Endodermal cell (in vitro differentiated cells): ENCODE results near the gene CHTOP. TPM values are rescaled to one million over a fixed set of nuclear protein-coding genes. Genes with fewer than 3 reads are reported as not detected.

ENCODE experiments used
- DNase-seq: peaks from one replicate; pipeline ENCODE4 v3.0.0-alpha.2; 2017
- H3K27ac ChIP-seq: 2 replicates; pipeline ENCODE4 v1.5.1; 2013; ENCODE audit warnings: mild to moderate bottlenecking, low read depth, low read length, moderate library complexity
- H3K27me3 ChIP-seq: 2 replicates; pipeline ENCODE4 v1.6.1; 2013; ENCODE audit warnings: mild to moderate bottlenecking, low read length, moderate library complexity; ENCODE audit not compliant: insufficient read depth, control insufficient read depth, poor library complexity, severe bottlenecking
- H3K36me3 ChIP-seq: 2 replicates; pipeline ENCODE4 v1.7.0; 2013; ENCODE audit warnings: mild to moderate bottlenecking, low read length, moderate library complexity; ENCODE audit not compliant: control insufficient read depth, insufficient read depth
- H3K4me1 ChIP-seq: one replicate; pipeline ENCODE4 v1.7.0; 2013; ENCODE audit warnings: low read length; ENCODE audit not compliant: control insufficient read depth, insufficient read depth
- H3K4me3 ChIP-seq: 2 replicates; pipeline ENCODE4 v1.5.1; 2013; ENCODE audit warnings: mild to moderate bottlenecking, low read length, moderate library complexity
- H3K9ac ChIP-seq: 2 replicates; pipeline ENCODE4 v1.6.1; 2013; ENCODE audit warnings: mild to moderate bottlenecking, low read length, moderate library complexity; ENCODE audit not compliant: poor library complexity, severe bottlenecking; ENCODE audit errors: extremely low read depth
- H3K9me3 ChIP-seq: 2 replicates; pipeline ENCODE4 v1.6.1; 2013; ENCODE audit warnings: mild to moderate bottlenecking, low read length, moderate library complexity; ENCODE audit not compliant: control insufficient read depth
- H3K27ac Mint-ChIP-seq: 2 replicates; pipeline ENCODE4 v1.8.0; 2020; ENCODE audit warnings: mixed read lengths
- H3K27me3 Mint-ChIP-seq: 2 replicates; pipeline ENCODE4 v1.8.0; 2021; ENCODE audit warnings: mild to moderate bottlenecking, mixed read lengths; ENCODE audit not compliant: insufficient read depth
- H3K36me3 Mint-ChIP-seq: 2 replicates; pipeline ENCODE4 v1.8.0; 2020; ENCODE audit warnings: low read depth, mixed read lengths
- H3K4me1 Mint-ChIP-seq: 2 replicates; pipeline ENCODE4 v1.8.0; 2020; ENCODE audit warnings: mixed read lengths
- H3K4me3 Mint-ChIP-seq: 2 replicates; pipeline ENCODE4 v1.8.0; 2020; ENCODE audit warnings: mild to moderate bottlenecking, moderate library complexity, mixed read lengths
- H3K9me3 Mint-ChIP-seq: 2 replicates; pipeline ENCODE4 v1.8.0; 2020; ENCODE audit warnings: mild to moderate bottlenecking, mixed read lengths
- WGBS, 2 experiments: methylation state at CpG; one replicate each; pipeline versions ENCODE4 v1.1.5 to v1.1.7; 2013; ENCODE audit warnings: missing lambda C conversion rate in 2 of 2, mixed read lengths in 1 of 2; ENCODE audit not compliant: insufficient coverage in 1 of 2, insufficient read length in 1 of 2; 5-methylcytosine and 5-hydroxymethylcytosine counted together
- total RNA-seq, 2 donors: library from RNA; stranded (reverse); fragmentation: NEBNext Ultra II Directional in 1 of 2; extraction: Animal tissue kit (Norgen Biotek cat#: 25700) in 1 of 2; gene quantifications; 2 replicates in 1 of 2; 3 replicates in 1 of 2; pipeline ENCODE4 v1.2.1, GENCODE V29; 2021
- TF ChIP-seq, protein P1 (sequence below): fragments of 200-600 bp; sonication (generic); conservative IDR thresholded peaks from 2 replicates; pipeline ENCODE4 v1.5.0; 2021; ENCODE audit warnings: antibody characterized with exemption, mild to moderate bottlenecking

Gene CHTOP
- total RNA-seq, 2 donors from 2014 or later: 98.4 to 117 TPM

DNA sequence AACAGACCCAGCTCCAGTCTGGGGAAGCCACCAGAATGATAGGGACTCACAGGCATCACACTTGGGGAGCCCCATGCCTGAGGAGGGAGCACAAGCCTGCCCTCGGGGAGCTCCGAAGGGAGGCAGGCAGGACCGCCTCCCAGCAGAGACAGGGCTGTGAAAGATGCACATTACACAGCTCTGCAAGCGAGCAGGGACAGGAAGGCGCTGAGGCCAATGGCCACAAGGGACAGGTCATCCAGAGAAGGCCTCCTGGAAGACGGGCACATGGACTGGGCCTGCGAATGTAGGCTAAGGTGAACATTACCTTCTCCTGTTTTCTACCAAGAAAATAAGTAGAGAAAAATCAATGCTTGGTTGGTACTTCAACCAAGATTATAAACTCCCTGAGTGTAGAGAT is 48.9 kb downstream of the CHTOP start:
- H3K9ac ChIP-seq: no peak overlapping the region
- no peak overlapping the region for H3K4me3 ChIP-seq
- H3K9me3 ChIP-seq: no peaks in the 10 kb centered on the region
- H3K27ac ChIP-seq: no peak overlapping the region
- Mint-ChIP-seq H3K4me3 (no peak overlapping the region), H3K36me3 (no peaks in the 10 kb centered on the region), H3K27ac (no peak overlapping the region), H3K27me3 (peaks cover 37% of the 10 kb centered on the region), H3K4me1 (peaks cover 9% of the 10 kb centered on the region), H3K9me3 (no peaks in the 10 kb centered on the region)
- no peaks in the 10 kb centered on the region for H3K36me3 ChIP-seq
- no peaks in the 10 kb centered on the region for H3K4me1 ChIP-seq
- DNase-seq: no peak
- TF ChIP-seq, protein P1, sequence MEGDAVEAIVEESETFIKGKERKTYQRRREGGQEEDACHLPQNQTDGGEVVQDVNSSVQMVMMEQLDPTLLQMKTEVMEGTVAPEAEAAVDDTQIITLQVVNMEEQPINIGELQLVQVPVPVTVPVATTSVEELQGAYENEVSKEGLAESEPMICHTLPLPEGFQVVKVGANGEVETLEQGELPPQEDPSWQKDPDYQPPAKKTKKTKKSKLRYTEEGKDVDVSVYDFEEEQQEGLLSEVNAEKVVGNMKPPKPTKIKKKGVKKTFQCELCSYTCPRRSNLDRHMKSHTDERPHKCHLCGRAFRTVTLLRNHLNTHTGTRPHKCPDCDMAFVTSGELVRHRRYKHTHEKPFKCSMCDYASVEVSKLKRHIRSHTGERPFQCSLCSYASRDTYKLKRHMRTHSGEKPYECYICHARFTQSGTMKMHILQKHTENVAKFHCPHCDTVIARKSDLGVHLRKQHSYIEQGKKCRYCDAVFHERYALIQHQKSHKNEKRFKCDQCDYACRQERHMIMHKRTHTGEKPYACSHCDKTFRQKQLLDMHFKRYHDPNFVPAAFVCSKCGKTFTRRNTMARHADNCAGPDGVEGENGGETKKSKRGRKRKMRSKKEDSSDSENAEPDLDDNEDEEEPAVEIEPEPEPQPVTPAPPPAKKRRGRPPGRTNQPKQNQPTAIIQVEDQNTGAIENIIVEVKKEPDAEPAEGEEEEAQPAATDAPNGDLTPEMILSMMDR: no peak
- 93% methylated on average over 5 to 7 of the region's 7 CpGs for WGBS, 2 experiments
- H3K27me3 ChIP-seq: peaks cover 33% of the 10 kb centered on the region

DNA sequence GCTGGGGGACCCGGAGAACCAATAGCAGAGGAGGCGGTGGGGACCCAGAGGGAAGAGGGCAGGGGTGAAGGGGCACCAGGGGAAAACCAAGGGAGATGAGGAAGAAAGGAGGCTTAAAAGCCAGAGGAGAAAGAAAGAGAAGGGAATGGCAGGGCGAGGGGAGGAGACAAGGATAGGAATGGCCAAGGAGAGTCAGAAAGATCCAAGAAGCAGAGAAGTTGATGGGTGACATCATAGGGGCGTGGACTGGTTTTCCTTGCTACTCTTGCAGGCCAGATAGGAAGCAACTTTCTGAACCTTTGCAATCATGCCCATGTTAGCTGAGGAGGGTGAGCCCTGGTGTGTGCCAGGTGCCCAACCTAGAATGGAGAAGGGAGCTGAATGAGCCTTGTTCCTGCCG is 50.0 kb downstream of the CHTOP start:
- Mint-ChIP-seq H3K9me3 (no peaks in the 10 kb centered on the region), H3K4me3 (no peak overlapping the region), H3K4me1 (peaks cover 4% of the 10 kb centered on the region), H3K27me3 (peaks cover 25% of the 10 kb centered on the region), H3K36me3 (no peaks in the 10 kb centered on the region), H3K27ac (no peak overlapping the region)
- TF ChIP-seq, protein P1: no peak
- DNase-seq: no peak
- no peak overlapping the region for H3K9ac ChIP-seq
- 83 to 92% methylated on average over 5 of the region's 5 CpGs for WGBS, 2 experiments
- no peaks in the 10 kb centered on the region for H3K4me1 ChIP-seq
- no peaks in the 10 kb centered on the region for H3K9me3 ChIP-seq
- no peak overlapping the region for H3K4me3 ChIP-seq
- no peaks in the 10 kb centered on the region for H3K36me3 ChIP-seq
- H3K27me3 ChIP-seq: peaks cover 22% of the 10 kb centered on the region
- H3K27ac ChIP-seq: no peak overlapping the region

DNA sequence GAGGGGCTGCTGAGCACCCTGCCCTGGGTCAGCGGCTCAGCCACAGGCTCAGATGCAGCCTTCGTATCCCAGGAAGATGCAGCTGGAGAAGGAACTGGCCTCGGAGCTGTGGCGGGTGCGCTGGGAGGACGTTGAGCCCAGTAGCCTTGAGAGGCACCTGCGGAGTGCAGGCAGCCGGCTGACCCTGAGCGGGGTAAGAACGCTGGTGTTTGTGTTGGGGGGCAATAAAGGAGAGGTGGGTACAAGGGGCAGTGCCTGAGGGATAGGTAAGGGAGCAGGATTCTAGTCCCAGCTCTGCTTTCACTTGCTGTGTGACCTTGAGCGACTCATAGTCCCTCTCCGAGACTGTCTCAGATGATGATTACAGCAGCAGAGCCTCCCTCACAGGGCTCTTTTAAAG is 51.0 kb downstream of the CHTOP start:
- TF ChIP-seq, protein P1: no peak
- H3K36me3 ChIP-seq: no peaks in the 10 kb centered on the region
- H3K27me3 ChIP-seq: peaks cover 11% of the 10 kb centered on the region
- H3K4me1 ChIP-seq: no peaks in the 10 kb centered on the region
- H3K9ac ChIP-seq: no peak overlapping the region
- Mint-ChIP-seq H3K4me1 (peaks cover 2% of the 10 kb centered on the region), H3K36me3 (no peaks in the 10 kb centered on the region), H3K27ac (no peak overlapping the region), H3K27me3 (peaks cover 17% of the 10 kb centered on the region), H3K4me3 (no peak overlapping the region), H3K9me3 (no peaks in the 10 kb centered on the region)
- no peak overlapping the region for H3K27ac ChIP-seq
- no peaks in the 10 kb centered on the region for H3K9me3 ChIP-seq
- DNase-seq: no peak
- H3K4me3 ChIP-seq: no peak overlapping the region
- 91 to 92% methylated on average over 5 to 12 of the region's 12 CpGs for WGBS, 2 experiments
